Caco-2 (cell line): Measurements from ENCODE around the gene PXN. TPM values are rescaled to one million over a fixed set of nuclear protein-coding genes. Genes with fewer than 3 reads are reported as not detected.

ENCODE experiments used
- BruUV-seq: library from RNA; stranded (reverse); fragments of 400-500 nt; replicated peaks from 2 replicates; lab custom pipeline; 2021; lab: Mats Ljungman, UMichigan
- CTCF ChIA-PET: fragments of 300-600 bp; sonication (Branson Sonifier 250); formaldehyde crosslinking; loops from one replicate; lab custom pipeline; 2022; ENCODE audit warnings: antibody characterized with exemption; lab: Charles Lee
- POLR2A ChIA-PET: fragments of 300-600 bp; sonication (Branson Sonifier 250); formaldehyde crosslinking; loops from one replicate; lab custom pipeline; 2022; ENCODE audit warnings: antibody characterized with exemption; lab: Charles Lee
- DNase-seq, 2 experiments: peaks; one replicate each; pipeline versions ENCODE4 v3.0.0 to v3.0.0-alpha.2; 2020 to 2022
- H3K27me3 ChIP-seq: replicated peaks from 2 replicates; pipeline ENCODE4 v1.6.0; 2011; ENCODE audit warnings: low read length; ENCODE audit not compliant: control insufficient read depth, insufficient read depth
- H3K36me3 ChIP-seq: 2 replicates; pipeline ENCODE4 v1.5.1; 2011; ENCODE audit warnings: low read length; ENCODE audit not compliant: control insufficient read depth, insufficient read depth
- H3K4me1 ChIP-seq: fragments of 250-450 bp; sonication (Bioruptor Pico); 2 replicates; pipeline ENCODE4 v1.5.1; 2020; ENCODE audit warnings: mild to moderate bottlenecking
- H3K4me3 ChIP-seq: 2 replicates; pipeline ENCODE4 v1.5.1; 2011; ENCODE audit warnings: low read depth, mild to moderate bottlenecking, control low read depth, low read length
- H3K9me3 ChIP-seq: fragments of 250-450 bp; sonication (Bioruptor Pico); 2 replicates; pipeline ENCODE4 v1.5.1; 2020; ENCODE audit warnings: mild to moderate bottlenecking, moderate library complexity
- H3K27ac Mint-ChIP-seq: one replicate; pipeline ENCODE4 v1.8.0; 2022; ENCODE audit warnings: mixed read lengths; ENCODE audit not compliant: unreplicated experiment
- H3K27me3 Mint-ChIP-seq: one replicate; pipeline ENCODE4 v1.8.0; 2022; ENCODE audit warnings: mixed read lengths; ENCODE audit not compliant: insufficient read depth, unreplicated experiment
- H3K36me3 Mint-ChIP-seq: one replicate; pipeline ENCODE4 v1.8.0; 2022; ENCODE audit warnings: mild to moderate bottlenecking, mixed read lengths; ENCODE audit not compliant: insufficient read depth, unreplicated experiment
- H3K4me1 Mint-ChIP-seq: one replicate; pipeline ENCODE4 v1.8.0; 2022; ENCODE audit warnings: low read depth, mixed read lengths; ENCODE audit not compliant: unreplicated experiment
- H3K4me3 Mint-ChIP-seq: one replicate; pipeline ENCODE4 v1.8.0; 2022; ENCODE audit warnings: mild to moderate bottlenecking, moderate library complexity, mixed read lengths; ENCODE audit not compliant: unreplicated experiment
- H3K9me3 Mint-ChIP-seq: one replicate; pipeline ENCODE4 v1.8.0; 2022; ENCODE audit warnings: mixed read lengths; ENCODE audit not compliant: unreplicated experiment
- CTCF ChIP-seq, 2 experiments: fragments of 200-600 bp in 1 of 2; IDR thresholded peaks; 1 replicate in 1 of 2; 2 replicates in 1 of 2; pipeline versions ENCODE4 v1.5.1 to v1.8.0; 2011 to 2022; ENCODE audit warnings: antibody characterized with exemption in 1 of 2, control low read depth in 1 of 2, inconsistent platforms in 1 of 2, low read depth in 1 of 2, low read length in 1 of 2, mild to moderate bottlenecking in 1 of 2, moderate library complexity in 1 of 2; ENCODE audit not compliant: insufficient read depth in 1 of 2, severe bottlenecking in 1 of 2, unreplicated experiment in 1 of 2
- intact Hi-C: fragments of 100-400 bp; cut with micrococcal nuclease; formaldehyde crosslinking; loops from one replicate; pipeline ENCODE4 v1.10.0; 2022; ENCODE audit not compliant: unreplicated experiment
- total RNA-seq: library from RNA; stranded (reverse); gene quantifications from 2 replicates; pipeline ENCODE4 v1.2.3, GENCODE V29; 2022

The PXN gene
- total RNA-seq, 1 experiment from 2014 or later = 150 TPM

DNA sequence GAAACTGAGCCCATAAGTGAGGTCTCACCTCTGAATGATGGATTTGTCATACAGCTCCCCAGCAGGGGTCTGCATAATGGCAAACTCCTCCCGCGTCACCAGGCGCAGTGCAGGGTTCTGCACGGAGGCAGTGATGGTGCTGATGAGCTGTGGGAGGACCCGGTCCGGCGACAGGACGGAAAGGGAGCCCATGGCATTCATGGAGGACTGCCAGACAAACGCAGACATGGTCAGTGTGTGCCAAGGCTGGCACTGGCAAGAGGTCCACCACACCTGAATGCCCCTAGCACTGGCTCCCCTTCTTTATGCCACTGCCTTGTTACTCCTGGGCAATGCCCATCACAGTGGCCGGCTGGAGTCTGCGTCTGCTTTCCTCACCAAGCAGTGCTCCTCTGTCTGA lies 103.7 kb downstream of the PXN start:
- H3K27me3 ChIP-seq = no peaks in the 10 kb centered on the region
- intact Hi-C loops = no loop called here
- H3K36me3 ChIP-seq = peaks cover 13% of the 10 kb centered on the region
- Mint-ChIP-seq H3K27ac (no peak overlapping the region), H3K4me1 (no peaks in the 10 kb centered on the region), H3K36me3 (peaks cover 77% of the 10 kb centered on the region), H3K4me3 (no peak overlapping the region), H3K9me3 (no peaks in the 10 kb centered on the region), H3K27me3 (no peaks in the 10 kb centered on the region)
- ChIA-PET POLR2A (no interaction called here), CTCF (interaction anchor here (0.5 kb wide), 1 partner anchor 40 kb away, joined by 4 read pairs; no protein-coding TSS in a partner anchor)
- DNase-seq = no peak
- TF ChIP-seq CTCF (IDR thresholded peaks at IDR 0.05; ENCODE audit: insufficient read depth in 1 of 2, low read depth in 1 of 2, low read length in 1 of 2, severe bottlenecking in 1 of 2, unreplicated experiment in 1 of 2) = no peak
- no peaks in the 10 kb centered on the region for H3K4me1 ChIP-seq
- H3K9me3 ChIP-seq = no peaks in the 10 kb centered on the region
- no TSS peak for BruUV-seq
- no peak overlapping the region for H3K4me3 ChIP-seq

Other genes starting within 250 kb of the PXN start
- gene RAB35, start 149.0 kb downstream of the PXN start, total RNA-seq = 65.1 and 72.0 TPM in 2 replicates
- gene GCN1, start 71.0 kb downstream of the PXN start, total RNA-seq = 154 and 171 TPM in 2 replicates
- gene RPLP0, start 64.6 kb downstream of the PXN start, total RNA-seq = 2,379 and 2,383 TPM in 2 replicates
- gene RNU4-2, start 26.2 kb upstream of the PXN start, total RNA-seq = 3,944 and 3,946 TPM in 2 replicates
- 3,380 and 3,645 TPM in 2 replicates for gene RNU4-1, start 27.5 kb upstream of the PXN start, total RNA-seq
- 2.1 and 3.6 TPM in 2 replicates for gene SIRT4, start 36.6 kb upstream of the PXN start, total RNA-seq
- not detected in 2 replicates for gene PLA2G1B, start 62.0 kb upstream of the PXN start, total RNA-seq
- gene MSI1, start 103.4 kb upstream of the PXN start, total RNA-seq = 21.7 and 24.8 TPM in 2 replicates
- 474 and 492 TPM in 2 replicates for gene COX6A1, start 172.4 kb upstream of the PXN start, total RNA-seq
- 34.5 and 36.7 TPM in 2 replicates for gene TRIAP1, start 180.7 kb upstream of the PXN start, total RNA-seq
- gene GATC, start 180.7 kb upstream of the PXN start, total RNA-seq = 30.9 and 33.2 TPM in 2 replicates
- gene SRSF9, start 204.0 kb upstream of the PXN start, total RNA-seq = 240 and 244 TPM in 2 replicates
- 323 and 324 TPM in 2 replicates for gene DYNLL1, start 230.4 kb upstream of the PXN start, total RNA-seq